Measurements from ENCODE around the gene TMEM176B. TPM values are rescaled to one million over a fixed set of nuclear protein-coding genes. Genes with fewer than 3 reads are reported as not detected.

Gene TMEM176B
- total RNA-seq, 2 donors from 2014 or later: not detected

GRCh38 chr7:150793569-150794238 lies 6.5 kb downstream of the TMEM176B start:
- H3K27me3 Mint-ChIP-seq (ENCODE audit: low read depth): peaks cover 13% of the 10 kb centered on the region
- H3K9me3 Mint-ChIP-seq: no peaks in the 10 kb centered on the region
- H3K4me3 Mint-ChIP-seq: no peak overlapping the region
- no peak for DNase-seq
- no peak for ATAC-seq (replicated peaks in 1 of 2)
- H3K4me1 Mint-ChIP-seq (ENCODE audit: low read depth): no peaks in the 10 kb centered on the region
- no peaks in the 10 kb centered on the region for H3K36me3 Mint-ChIP-seq (ENCODE audit: insufficient read depth in 2 of 2)
- no peak overlapping the region for H3K27ac Mint-ChIP-seq

GRCh38 chr7:150791746-150792452 lies 8.3 kb downstream of the TMEM176B start:
- DNase-seq (no peak), ATAC-seq (replicated peaks in 1 of 2) (no peak)
- Mint-ChIP-seq H3K4me3 (no peak overlapping the region), H3K27ac (no peak overlapping the region), H3K36me3 (ENCODE audit: insufficient read depth in 2 of 2) (no peaks in the 10 kb centered on the region), H3K27me3 (ENCODE audit: low read depth) (peaks cover 7% of the 10 kb centered on the region), H3K4me1 (ENCODE audit: low read depth) (no peaks in the 10 kb centered on the region), H3K9me3 (no peaks in the 10 kb centered on the region)

- ATAC-seq (replicated peaks in 1 of 2) (no peak), DNase-seq (no peak)
- peaks cover 7% of the 10 kb centered on the region for H3K27me3 Mint-ChIP-seq (ENCODE audit: low read depth)
- no peaks in the 10 kb centered on the region for H3K36me3 Mint-ChIP-seq (ENCODE audit: insufficient read depth in 2 of 2)
- no peaks in the 10 kb centered on the region for H3K9me3 Mint-ChIP-seq
- peaks cover 2% of the 10 kb centered on the region for H3K4me1 Mint-ChIP-seq (ENCODE audit: low read depth)
- H3K4me3 Mint-ChIP-seq: no peak overlapping the region
- no peak overlapping the region for H3K27ac Mint-ChIP-seq
These were observed 8.9 kb downstream of the TMEM176B start for GRCh38 chr7:150791304-150791703.

GRCh38 chr7:150790416-150791075 lies 9.6 kb downstream of the TMEM176B start:
- ATAC-seq (replicated peaks in 1 of 2): no peak

GRCh38 chr7:150788474-150789269 lies 11.5 kb downstream of the TMEM176B start:
- ATAC-seq (replicated peaks in 1 of 2) (no peak), DNase-seq (no peak)
- H3K36me3 Mint-ChIP-seq (ENCODE audit: insufficient read depth in 2 of 2): no peaks in the 10 kb centered on the region

More at GRCh38 chr7:150790416-150791075, 9.6 kb downstream of the TMEM176B start:
- no peaks in the 10 kb centered on the region for H3K36me3 Mint-ChIP-seq (ENCODE audit: insufficient read depth in 2 of 2)
- no peaks in the 10 kb centered on the region for H3K9me3 Mint-ChIP-seq
- no peak for DNase-seq
- H3K4me3 Mint-ChIP-seq: no peak overlapping the region
- peaks cover 7% of the 10 kb centered on the region for H3K27me3 Mint-ChIP-seq (ENCODE audit: low read depth)
- H3K4me1 Mint-ChIP-seq (ENCODE audit: low read depth): peaks cover 9% of the 10 kb centered on the region
- H3K27ac Mint-ChIP-seq: no peak overlapping the region

GRCh38 chr7:150787321-150788281 lies 12.6 kb downstream of the TMEM176B start:
- no peaks in the 10 kb centered on the region for H3K36me3 Mint-ChIP-seq (ENCODE audit: insufficient read depth in 2 of 2)
- no peaks in the 10 kb centered on the region for H3K9me3 Mint-ChIP-seq
- DNase-seq (no peak), ATAC-seq (replicated peaks in 1 of 2) (no peak)
- H3K4me3 Mint-ChIP-seq: no peak overlapping the region
- no peak overlapping the region for H3K27ac Mint-ChIP-seq
- peaks cover 7% of the 10 kb centered on the region for H3K27me3 Mint-ChIP-seq (ENCODE audit: low read depth)
- peaks cover 12% of the 10 kb centered on the region for H3K4me1 Mint-ChIP-seq (ENCODE audit: low read depth)

More at GRCh38 chr7:150788474-150789269, 11.5 kb downstream of the TMEM176B start:
- H3K27ac Mint-ChIP-seq: no peak overlapping the region
- peaks cover 12% of the 10 kb centered on the region for H3K4me1 Mint-ChIP-seq (ENCODE audit: low read depth)
- no peaks in the 10 kb centered on the region for H3K9me3 Mint-ChIP-seq
- H3K27me3 Mint-ChIP-seq (ENCODE audit: low read depth): peaks cover 7% of the 10 kb centered on the region
- no peak overlapping the region for H3K4me3 Mint-ChIP-seq

GRCh38 chr7:150784954-150785353 lies 15.2 kb downstream of the TMEM176B start:
- Mint-ChIP-seq H3K27ac (no peak overlapping the region), H3K36me3 (ENCODE audit: insufficient read depth in 2 of 2) (no peaks in the 10 kb centered on the region), H3K4me1 (ENCODE audit: low read depth) (peaks cover 12% of the 10 kb centered on the region), H3K4me3 (no peak overlapping the region), H3K9me3 (no peaks in the 10 kb centered on the region), H3K27me3 (ENCODE audit: low read depth) (peaks cover 16% of the 10 kb centered on the region)
- ATAC-seq (replicated peaks in 1 of 2): no peak
- DNase-seq: no peak

- no peaks in the 10 kb centered on the region for H3K9me3 Mint-ChIP-seq
- no peak for ATAC-seq (replicated peaks in 1 of 2)
These were observed 15.9 kb downstream of the TMEM176B start for GRCh38 chr7:150784120-150784736.

GRCh38 chr7:150781961-150782360 lies 18.2 kb downstream of the TMEM176B start:
- Mint-ChIP-seq H3K27ac (no peak overlapping the region), H3K4me3 (no peak overlapping the region), H3K27me3 (ENCODE audit: low read depth) (peaks cover 9% of the 10 kb centered on the region), H3K9me3 (no peaks in the 10 kb centered on the region), H3K4me1 (ENCODE audit: low read depth) (peaks cover 12% of the 10 kb centered on the region), H3K36me3 (ENCODE audit: insufficient read depth in 2 of 2) (no peaks in the 10 kb centered on the region)
- no peak for ATAC-seq (replicated peaks in 1 of 2)
- no peak for DNase-seq

More at GRCh38 chr7:150784120-150784736, 15.9 kb downstream of the TMEM176B start:
- Mint-ChIP-seq H3K27me3 (ENCODE audit: low read depth) (peaks cover 16% of the 10 kb centered on the region), H3K4me3 (no peak overlapping the region), H3K4me1 (ENCODE audit: low read depth) (peaks cover 12% of the 10 kb centered on the region), H3K36me3 (ENCODE audit: insufficient read depth in 2 of 2) (no peaks in the 10 kb centered on the region), H3K27ac (no peak overlapping the region)
- DNase-seq: no peak

GRCh38 chr7:150781103-150781502 lies 19.1 kb downstream of the TMEM176B start:
- no peak overlapping the region for H3K27ac Mint-ChIP-seq
- no peaks in the 10 kb centered on the region for H3K36me3 Mint-ChIP-seq (ENCODE audit: insufficient read depth in 2 of 2)
- H3K4me1 Mint-ChIP-seq (ENCODE audit: low read depth): peaks cover 9% of the 10 kb centered on the region
- DNase-seq: no peak
- ATAC-seq (replicated peaks in 1 of 2): no peak
- H3K4me3 Mint-ChIP-seq: no peak overlapping the region
- no peaks in the 10 kb centered on the region for H3K9me3 Mint-ChIP-seq
- H3K27me3 Mint-ChIP-seq (ENCODE audit: low read depth): peaks cover 9% of the 10 kb centered on the region

GRCh38 chr7:150780292-150780691 lies 19.9 kb downstream of the TMEM176B start:
- DNase-seq (no peak), ATAC-seq (replicated peaks in 1 of 2) (no peak)
- H3K4me1 Mint-ChIP-seq (ENCODE audit: low read depth): peaks cover under 1% of the 10 kb centered on the region
- peaks cover 9% of the 10 kb centered on the region for H3K27me3 Mint-ChIP-seq (ENCODE audit: low read depth)
- no peaks in the 10 kb centered on the region for H3K9me3 Mint-ChIP-seq
- H3K27ac Mint-ChIP-seq: no peak overlapping the region
- H3K36me3 Mint-ChIP-seq (ENCODE audit: insufficient read depth in 2 of 2): no peaks in the 10 kb centered on the region
- H3K4me3 Mint-ChIP-seq: no peak overlapping the region
